Neuronal stem cell (in vitro differentiated cells): Measurements from ENCODE around the gene PTPN4.

Experiments used
- DNase-seq: peaks from one replicate; pipeline ENCODE4 v3.0.0-alpha.2; 2013; ENCODE audit warnings: low spot score
- H2AFZ ChIP-seq: one replicate; pipeline ENCODE4 v1.6.1; 2013; ENCODE audit warnings: mild to moderate bottlenecking, low read length, inconsistent platforms
- H2AK5ac ChIP-seq: 2 replicates; pipeline ENCODE4 v1.6.1; 2013; ENCODE audit warnings: low read depth, mild to moderate bottlenecking, inconsistent platforms, low read length, moderate library complexity, mixed read lengths
- H2BK120ac ChIP-seq: 2 replicates; pipeline ENCODE4 v1.6.1; 2013; ENCODE audit warnings: low read depth, mild to moderate bottlenecking, inconsistent platforms, low read length, moderate library complexity, mixed read lengths
- H2BK12ac ChIP-seq: one replicate; pipeline ENCODE4 v1.6.1; 2013; ENCODE audit warnings: low read length, inconsistent platforms
- H2BK15ac ChIP-seq: 2 replicates; pipeline ENCODE4 v1.6.1; 2013; ENCODE audit warnings: mild to moderate bottlenecking, low read length, inconsistent platforms, mixed read lengths
- H2BK5ac ChIP-seq: one replicate; pipeline ENCODE4 v1.6.1; 2013; ENCODE audit warnings: inconsistent platforms, mild to moderate bottlenecking, low read length, moderate library complexity
- H3K14ac ChIP-seq: one replicate; pipeline ENCODE4 v1.6.1; 2013; ENCODE audit warnings: low read length, inconsistent platforms
- H3K18ac ChIP-seq: 2 replicates; pipeline ENCODE4 v1.6.1; 2013; ENCODE audit warnings: low read length, inconsistent platforms
- H3K23ac ChIP-seq: 2 replicates; pipeline ENCODE4 v1.6.1; 2013; ENCODE audit warnings: low read depth, mild to moderate bottlenecking, mixed read lengths, low read length, inconsistent platforms; ENCODE audit not compliant: poor library complexity
- H3K27ac ChIP-seq: replicated peaks from 3 replicates; pipeline ENCODE4 v1.5.1; 2013; ENCODE audit warnings: low read length, inconsistent platforms
- H3K27me3 ChIP-seq, 3 experiments: 2 replicates each; pipeline ENCODE4 v1.6.1; 2013; ENCODE audit warnings: low read length in 3 of 3, mild to moderate bottlenecking in 2 of 3, inconsistent platforms in 1 of 3, low read depth in 1 of 3, mixed read lengths in 1 of 3, moderate library complexity in 1 of 3; ENCODE audit not compliant: control insufficient read depth in 3 of 3, insufficient read depth in 3 of 3
- H3K36me3 ChIP-seq, 2 donors: replicated peaks in 1 of 2; 2 replicates each; pipeline ENCODE4 v1.6.1; 2013; ENCODE audit warnings: low read length in 2 of 2; ENCODE audit not compliant: control insufficient read depth in 2 of 2, insufficient read depth in 2 of 2
- H3K4ac ChIP-seq: 2 replicates; pipeline ENCODE4 v1.6.1; 2013; ENCODE audit warnings: inconsistent platforms, mild to moderate bottlenecking, low read length, moderate library complexity
- H3K4me1 ChIP-seq, 2 donors: 1 replicate in 1 of 2; 2 replicates in 1 of 2; pipeline ENCODE4 v1.6.1; 2013; ENCODE audit warnings: low read length in 2 of 2, low read depth in 1 of 2; ENCODE audit not compliant: control insufficient read depth in 2 of 2, insufficient read depth in 1 of 2
- H3K4me2 ChIP-seq: one replicate; pipeline ENCODE4 v1.6.1; 2013; ENCODE audit warnings: mild to moderate bottlenecking, low read length, inconsistent platforms; ENCODE audit not compliant: insufficient read depth, poor library complexity, severe bottlenecking
- H3K4me3 ChIP-seq, 2 donors: 2 replicates each; pipeline ENCODE4 v1.5.1; 2013; ENCODE audit warnings: low read length in 2 of 2, mild to moderate bottlenecking in 2 of 2, inconsistent platforms in 1 of 2, moderate library complexity in 1 of 2
- H3K79me1 ChIP-seq: one replicate; pipeline ENCODE4 v1.6.1; 2013; ENCODE audit warnings: low read depth, mild to moderate bottlenecking, inconsistent platforms, low read length, moderate library complexity
- H3K9ac ChIP-seq: one replicate; pipeline ENCODE4 v1.6.1; 2013; ENCODE audit warnings: mild to moderate bottlenecking, low read depth, low read length, inconsistent platforms; ENCODE audit not compliant: poor library complexity
- H3K9me3 ChIP-seq, 2 donors: replicated peaks in 1 of 2; 2 replicates each; pipeline versions ENCODE3 to v1.6.1; 2013; ENCODE audit warnings: low read length in 2 of 2, mild to moderate bottlenecking in 2 of 2, inconsistent platforms in 1 of 2, low read depth in 1 of 2, mixed read lengths in 1 of 2, moderate library complexity in 1 of 2; ENCODE audit not compliant: control insufficient read depth in 2 of 2, insufficient read depth in 1 of 2
- H4K8ac ChIP-seq: one replicate; pipeline ENCODE4 v1.6.1; 2013; ENCODE audit warnings: low read depth, mild to moderate bottlenecking, inconsistent platforms, low read length, moderate library complexity
- H4K91ac ChIP-seq: one replicate; pipeline ENCODE4 v1.6.1; 2013; ENCODE audit warnings: low read length, low read depth, mild to moderate bottlenecking, inconsistent platforms; ENCODE audit not compliant: poor library complexity
- WGBS, 2 donors: extraction: QIAGEN DNeasy Blood & Tissue Kit; methylation state at CpG; one replicate each; pipeline ENCODE4 v1.1.7; 2013; ENCODE audit warnings: missing lambda C conversion rate in 2 of 2, mixed read lengths in 1 of 2; ENCODE audit not compliant: insufficient read length in 2 of 2, insufficient replicate concordance in 1 of 2; ENCODE audit errors: extremely low coverage in 2 of 2; 5-methylcytosine and 5-hydroxymethylcytosine counted together

PTPN4 gene

DNA sequence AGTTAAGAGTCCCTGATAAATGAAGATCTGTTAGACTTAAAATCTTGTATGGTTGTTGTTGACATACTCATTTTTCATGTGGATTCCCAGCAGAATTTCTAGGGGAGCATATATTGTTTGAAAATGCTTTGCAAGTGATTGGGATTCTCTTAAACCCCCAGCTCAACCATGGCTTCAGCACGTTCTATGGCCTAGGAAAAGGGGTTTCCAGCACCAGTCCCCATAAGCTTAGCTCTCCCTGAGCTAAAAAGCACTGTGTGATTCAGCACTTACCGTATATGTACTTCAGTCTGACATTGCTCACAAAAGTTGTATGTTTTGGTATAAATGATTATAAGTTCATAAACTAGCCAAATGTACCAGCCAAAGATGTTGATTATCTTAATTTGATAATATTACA, 173.1 kb downstream of the PTPN4 start:
- Histone ChIP-seq H3K4me2 (no peak overlapping the region), H4K91ac (no peak overlapping the region), H2BK12ac (no peak overlapping the region), H4K8ac (no peak overlapping the region), H2BK120ac (no peak overlapping the region), H3K4me1 (no peaks in the 10 kb centered on the region), H3K18ac (no peak overlapping the region), H3K79me1 (no peaks in the 10 kb centered on the region), H3K14ac (no peak overlapping the region), H2BK15ac (no peak overlapping the region), H3K27ac (no peak overlapping the region), H2BK5ac (no peak overlapping the region), H2AFZ (no peak overlapping the region), H2AK5ac (no peak overlapping the region), H3K27me3 (no peaks in the 10 kb centered on the region), H3K36me3 (peaks cover 0 to 50% of the 10 kb centered on the region in 2 donors), H3K9ac (no peak overlapping the region), H3K23ac (no peak overlapping the region), H3K4ac (no peak overlapping the region), H3K4me3 (no peak overlapping the region), H3K9me3 (no peaks in the 10 kb centered on the region)
- no CpG with 5 or more reads among the region's 2 CpGs for WGBS, 2 donors
- no peak for DNase-seq

GRCh38 chr2:119934319-119934718, 174.6 kb downstream of the PTPN4 start:
- no peaks in the 10 kb centered on the region for H3K9me3 ChIP-seq
- no peak overlapping the region for H2BK120ac ChIP-seq
- H3K27ac ChIP-seq = no peak overlapping the region
- H2BK15ac ChIP-seq = no peak overlapping the region
- no peak overlapping the region for H2BK12ac ChIP-seq
- no peak overlapping the region for H2AK5ac ChIP-seq
- peaks cover 0 to 50% of the 10 kb centered on the region in 2 donors for H3K36me3 ChIP-seq
- no peak overlapping the region for H4K91ac ChIP-seq
- H3K18ac ChIP-seq = no peak overlapping the region
- no peak overlapping the region for H2BK5ac ChIP-seq
- H3K14ac ChIP-seq = no peak overlapping the region
- H3K27me3 ChIP-seq = no peaks in the 10 kb centered on the region
- no peaks in the 10 kb centered on the region for H3K4me1 ChIP-seq
- no peak overlapping the region for H3K4me2 ChIP-seq
- H3K23ac ChIP-seq = no peak overlapping the region
- H3K4ac ChIP-seq = no peak overlapping the region
- H4K8ac ChIP-seq = no peak overlapping the region
- no peak overlapping the region for H3K9ac ChIP-seq
- DNase-seq = no peak
- no peak overlapping the region for H3K4me3 ChIP-seq
- H3K79me1 ChIP-seq = no peaks in the 10 kb centered on the region
- H2AFZ ChIP-seq = no peak overlapping the region

- no peak for DNase-seq
- Histone ChIP-seq H2BK120ac (no peak overlapping the region), H3K27ac (no peak overlapping the region), H2BK5ac (no peak overlapping the region), H3K4me2 (no peak overlapping the region), H2AK5ac (no peak overlapping the region), H4K8ac (no peak overlapping the region), H3K23ac (no peak overlapping the region), H3K79me1 (no peaks in the 10 kb centered on the region), H4K91ac (no peak overlapping the region), H2AFZ (no peak overlapping the region), H3K14ac (no peak overlapping the region), H2BK15ac (no peak overlapping the region), H3K9me3 (no peaks in the 10 kb centered on the region), H3K4ac (no peak overlapping the region), H3K9ac (no peak overlapping the region), H3K27me3 (no peaks in the 10 kb centered on the region), H3K18ac (no peak overlapping the region), H2BK12ac (no peak overlapping the region), H3K4me1 (no peaks in the 10 kb centered on the region), H3K4me3 (no peak overlapping the region), H3K36me3 (peaks cover 0 to 49% of the 10 kb centered on the region in 2 donors)
- WGBS, 2 donors = no CpG with 5 or more reads among the region's 2 CpGs
Observed at GRCh38 chr2:119937680-119938079, 178.0 kb downstream of the PTPN4 start.

GRCh38 chr2:119939915-119940314, 180.2 kb downstream of the PTPN4 start:
- no peak for DNase-seq
- H4K8ac ChIP-seq = no peak overlapping the region
- H3K4me1 ChIP-seq = no peaks in the 10 kb centered on the region
- H4K91ac ChIP-seq = no peak overlapping the region
- H3K4me3 ChIP-seq = no peak overlapping the region
- no peak overlapping the region for H3K23ac ChIP-seq
- H3K4me2 ChIP-seq = no peak overlapping the region
- H2BK15ac ChIP-seq = no peak overlapping the region
- H3K18ac ChIP-seq = no peak overlapping the region
- H3K9me3 ChIP-seq = no peaks in the 10 kb centered on the region
- no peak overlapping the region for H2BK120ac ChIP-seq
- H3K27ac ChIP-seq = no peak overlapping the region
- no peak overlapping the region for H3K9ac ChIP-seq
- H2BK12ac ChIP-seq = no peak overlapping the region
- H3K36me3 ChIP-seq = peaks cover 0 to 31% of the 10 kb centered on the region in 2 donors
- no peaks in the 10 kb centered on the region for H3K79me1 ChIP-seq
- no peaks in the 10 kb centered on the region for H3K27me3 ChIP-seq
- no CpG with 5 or more reads among the region's 3 CpGs for WGBS, 2 donors
- H2AK5ac ChIP-seq = no peak overlapping the region
- H2BK5ac ChIP-seq = no peak overlapping the region
- no peak overlapping the region for H3K4ac ChIP-seq
- H2AFZ ChIP-seq = no peak overlapping the region
- H3K14ac ChIP-seq = no peak overlapping the region
